ENCODE data around the gene C1orf167. TPM values are rescaled to one million over a fixed set of nuclear protein-coding genes. Genes with fewer than 3 reads are reported as not detected.

The C1orf167 gene
- total RNA-seq, 4 donors from 2014 or later, result 1.00 to 1.4 TPM; not detected in 2

DNA sequence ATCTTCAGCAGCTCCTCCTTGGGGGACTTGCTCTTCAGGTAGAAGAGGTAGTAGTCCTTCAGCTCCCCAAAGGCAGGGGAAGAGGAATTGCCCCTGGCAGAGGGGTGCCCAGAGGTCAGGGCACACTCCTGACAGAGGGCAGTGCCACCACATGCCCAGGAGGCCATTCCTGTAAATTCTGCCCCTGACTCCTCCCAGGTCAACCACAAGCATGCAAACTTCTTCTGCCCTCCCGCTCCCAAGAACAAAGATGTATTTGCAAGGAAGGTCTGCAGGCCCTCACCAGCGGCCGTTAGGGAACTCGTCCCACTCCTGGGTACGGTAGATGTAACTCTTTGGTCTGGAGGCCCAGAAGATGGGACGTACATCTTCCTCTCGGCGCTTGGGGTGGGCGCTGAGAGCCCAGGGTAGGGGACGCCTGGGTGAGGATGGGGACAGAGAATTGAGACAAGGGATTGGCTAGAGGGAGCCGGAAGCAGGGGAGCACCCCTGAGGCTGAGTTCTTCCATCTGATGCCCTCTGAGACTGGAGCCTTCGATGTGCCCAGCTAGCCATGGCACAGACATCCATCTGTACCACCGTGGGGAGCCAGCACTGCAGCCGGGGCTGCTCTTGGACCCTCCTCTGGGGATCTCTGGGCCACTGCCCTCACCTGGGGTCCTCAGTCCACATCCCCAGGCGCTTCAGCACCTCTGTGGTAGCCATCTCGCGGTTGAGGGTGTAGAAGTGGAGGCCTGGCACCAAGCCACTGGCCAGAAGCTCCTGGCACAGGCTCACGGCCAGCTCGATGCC, 32.6 kb downstream of the C1orf167 start:
- peaks cover 29 to 50% of the 10 kb centered on the region in 2 donors for H3K4me1 ChIP-seq

DNA sequence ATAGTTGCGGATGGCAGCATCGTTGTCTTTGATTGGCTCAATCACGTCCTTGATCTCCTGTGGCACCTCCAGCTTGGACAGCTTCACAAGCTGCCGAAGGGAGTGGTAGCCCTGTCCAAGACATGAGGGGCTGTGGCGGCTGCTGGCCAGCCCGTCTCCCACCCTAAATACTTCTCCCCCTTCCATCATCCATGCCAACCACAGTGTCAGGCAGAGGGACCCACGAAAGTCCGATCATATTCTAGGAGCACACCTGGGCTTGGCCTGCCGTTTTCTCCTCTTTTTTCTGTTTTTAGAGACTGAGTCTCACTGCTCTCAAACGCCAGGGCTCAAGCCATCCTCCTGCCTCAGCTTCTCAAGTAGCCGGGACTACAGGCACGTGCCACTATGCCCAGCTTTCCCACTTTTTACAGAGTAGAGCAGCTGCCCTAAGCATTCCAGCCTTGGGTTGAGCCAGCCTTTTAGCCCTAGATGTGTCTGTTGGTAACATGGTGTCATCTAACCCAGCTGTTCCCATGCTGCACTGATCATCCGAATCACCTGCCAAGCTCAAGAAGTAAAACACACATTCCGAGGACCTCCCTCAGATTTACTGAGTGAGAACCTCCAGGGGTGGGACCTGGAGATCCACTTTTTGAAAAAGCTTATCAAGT, 33.4 kb downstream of the C1orf167 start:
- Histone ChIP-seq H3K27me3 (no peaks in the 10 kb centered on the region), H3K4me1 (peaks cover 22 to 44% of the 10 kb centered on the region in 2 donors), H3K36me3 (peaks cover 0 to 55% of the 10 kb centered on the region in 2 donors), H3K27ac (peak overlapping the region; percentile 90 to 99 (median 97)), H3K9me3 (no peaks in the 10 kb centered on the region), H3K4me3 (no peak overlapping the region)
- intact Hi-C loops (cut with DNase I; ENCODE audit: low total_unique reads) (no loop called here), in situ Hi-C loops (cut with MboI; ENCODE audit: low sequenced_read_pairs in 4 of 4) (no loop called here)
- TF ChIP-seq POLR2A (IDR thresholded peaks at IDR 0.05), result no peak
- TF ChIP-seq, protein P1, sequence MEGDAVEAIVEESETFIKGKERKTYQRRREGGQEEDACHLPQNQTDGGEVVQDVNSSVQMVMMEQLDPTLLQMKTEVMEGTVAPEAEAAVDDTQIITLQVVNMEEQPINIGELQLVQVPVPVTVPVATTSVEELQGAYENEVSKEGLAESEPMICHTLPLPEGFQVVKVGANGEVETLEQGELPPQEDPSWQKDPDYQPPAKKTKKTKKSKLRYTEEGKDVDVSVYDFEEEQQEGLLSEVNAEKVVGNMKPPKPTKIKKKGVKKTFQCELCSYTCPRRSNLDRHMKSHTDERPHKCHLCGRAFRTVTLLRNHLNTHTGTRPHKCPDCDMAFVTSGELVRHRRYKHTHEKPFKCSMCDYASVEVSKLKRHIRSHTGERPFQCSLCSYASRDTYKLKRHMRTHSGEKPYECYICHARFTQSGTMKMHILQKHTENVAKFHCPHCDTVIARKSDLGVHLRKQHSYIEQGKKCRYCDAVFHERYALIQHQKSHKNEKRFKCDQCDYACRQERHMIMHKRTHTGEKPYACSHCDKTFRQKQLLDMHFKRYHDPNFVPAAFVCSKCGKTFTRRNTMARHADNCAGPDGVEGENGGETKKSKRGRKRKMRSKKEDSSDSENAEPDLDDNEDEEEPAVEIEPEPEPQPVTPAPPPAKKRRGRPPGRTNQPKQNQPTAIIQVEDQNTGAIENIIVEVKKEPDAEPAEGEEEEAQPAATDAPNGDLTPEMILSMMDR (IDR thresholded peaks at IDR 0.05 in 4 of 5, conservative IDR thresholded peaks at IDR 0.05 in 1 of 5), result no peak
- ATAC-seq (no peak), DNase-seq (peak in 1 of 2 donors; percentile 31)

More for the DNA sequence above, 32.6 kb downstream of the C1orf167 start:
- intact Hi-C loops (cut with DNase I; ENCODE audit: low total_unique reads) (no loop called here), in situ Hi-C loops (cut with MboI; ENCODE audit: low sequenced_read_pairs in 4 of 4) (no loop called here)
- Histone ChIP-seq H3K4me3 (no peak overlapping the region), H3K27me3 (no peaks in the 10 kb centered on the region), H3K27ac (peak overlapping the region; percentile 90 to 99 (median 97)), H3K36me3 (peaks cover 0 to 49% of the 10 kb centered on the region in 2 donors), H3K9me3 (no peaks in the 10 kb centered on the region)
- ATAC-seq (no peak), DNase-seq (no peak)
- TF ChIP-seq, protein P1 (IDR thresholded peaks at IDR 0.05 in 4 of 5, conservative IDR thresholded peaks at IDR 0.05 in 1 of 5), result no peak

DNA sequence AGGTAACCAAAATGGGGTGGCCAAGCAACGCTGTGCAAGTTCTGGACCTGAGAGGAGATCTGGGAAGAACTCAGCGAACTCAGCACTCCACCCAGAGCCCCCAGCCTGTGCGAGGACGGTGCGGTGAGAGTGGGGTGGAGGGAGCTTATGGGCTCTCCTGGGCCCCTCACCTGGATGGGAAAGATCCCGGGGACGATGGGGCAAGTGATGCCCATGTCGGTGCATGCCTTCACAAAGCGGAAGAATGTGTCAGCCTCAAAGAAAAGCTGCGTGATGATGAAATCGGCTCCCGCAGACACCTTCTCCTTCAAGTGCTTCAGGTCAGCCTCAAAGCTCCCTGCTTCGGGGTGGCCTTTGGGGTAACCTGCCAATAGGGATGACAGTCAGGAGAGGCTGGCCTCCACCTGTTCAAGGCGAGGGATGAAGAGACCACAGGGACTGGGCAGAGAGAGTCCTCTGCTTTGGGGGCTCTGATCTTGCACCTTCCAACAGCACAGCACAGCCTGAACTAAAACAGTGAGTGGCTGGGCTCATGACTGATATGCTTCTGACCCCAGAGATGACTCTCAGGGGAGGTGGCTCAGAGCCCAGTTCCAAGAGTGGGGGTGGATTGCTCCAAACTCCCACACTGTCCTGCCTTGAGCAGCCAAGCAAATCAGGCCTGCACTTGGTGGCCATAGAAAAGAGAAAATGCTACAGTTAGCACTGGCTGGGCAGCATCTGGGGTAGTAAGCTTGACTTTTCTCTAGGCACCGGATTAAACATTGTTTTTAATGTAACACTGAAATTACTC, 34.2 kb downstream of the C1orf167 start:
- ATAC-seq, result no peak
- Histone ChIP-seq H3K9me3 (no peaks in the 10 kb centered on the region), H3K4me3 (no peak overlapping the region), H3K27ac (peak overlapping the region; percentile 90 to 99 (median 97)), H3K36me3 (peaks cover 0 to 64% of the 10 kb centered on the region in 2 donors), H3K4me1 (peaks cover 23 to 39% of the 10 kb centered on the region in 2 donors), H3K27me3 (no peaks in the 10 kb centered on the region)
- peak in 1 of 2 donors; percentile 23 for TF ChIP-seq POLR2A (IDR thresholded peaks at IDR 0.05)
- TF ChIP-seq, protein P1 (IDR thresholded peaks at IDR 0.05 in 4 of 5, conservative IDR thresholded peaks at IDR 0.05 in 1 of 5), result no peak
- intact Hi-C loops (cut with DNase I; ENCODE audit: low total_unique reads), result no loop called here
- in situ Hi-C loops (cut with MboI; ENCODE audit: low sequenced_read_pairs in 4 of 4), result no loop called here
- peak in 1 of 2 donors; percentile 39 for DNase-seq

DNA sequence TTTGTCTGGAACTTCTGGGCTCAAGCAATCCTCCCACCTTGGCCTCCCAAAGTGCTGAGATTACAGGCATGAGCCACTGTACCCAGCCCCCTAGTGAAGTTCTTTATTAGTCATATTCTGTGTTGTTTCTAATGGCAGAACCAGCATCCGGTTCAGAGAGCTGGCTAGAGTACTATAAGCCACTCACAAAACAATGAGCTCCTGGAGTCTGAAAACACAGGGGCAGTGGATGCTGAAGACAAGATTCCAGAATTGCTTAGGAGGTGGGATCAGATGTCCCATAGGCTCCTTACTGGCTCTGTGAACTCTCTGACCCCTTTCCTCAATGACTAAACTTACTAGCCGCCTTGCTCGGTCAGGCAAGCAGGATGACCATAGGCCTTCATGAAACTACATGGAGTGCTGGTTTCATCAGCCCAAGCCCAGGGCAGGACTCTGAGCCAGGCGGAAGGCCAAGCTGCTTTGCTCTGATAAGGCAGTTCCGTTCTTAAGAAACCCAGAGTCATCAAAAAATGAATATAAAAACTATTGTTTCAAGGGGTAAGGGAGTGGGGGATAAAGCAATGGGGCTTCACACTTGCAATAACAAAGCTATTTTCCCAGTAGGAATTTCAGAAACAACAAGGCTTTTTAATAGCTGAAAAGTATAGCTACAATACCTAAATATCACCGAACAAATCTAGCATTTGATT, 35.7 kb downstream of the C1orf167 start:
- ATAC-seq (peak in 1 of 2 donors; percentile 46), DNase-seq (peak in 1 of 2 donors; percentile 14)
- peaks cover 0 to 56% of the 10 kb centered on the region in 2 donors for H3K36me3 ChIP-seq
- intact Hi-C loops (cut with DNase I; ENCODE audit: low total_unique reads) (no loop called here), in situ Hi-C loops (cut with MboI; ENCODE audit: low sequenced_read_pairs in 4 of 4) (no loop called here)
- H3K9me3 ChIP-seq, result no peaks in the 10 kb centered on the region
- H3K27ac ChIP-seq, result peak overlapping the region; percentile 90 to 99 (median 97)
- H3K4me1 ChIP-seq, result peaks cover 19 to 36% of the 10 kb centered on the region in 2 donors
- TF ChIP-seq, protein P1 (IDR thresholded peaks at IDR 0.05 in 4 of 5, conservative IDR thresholded peaks at IDR 0.05 in 1 of 5), result no peak
- peak in 1 of 2 donors; percentile 11 for TF ChIP-seq POLR2A (IDR thresholded peaks at IDR 0.05)
- no peaks in the 10 kb centered on the region for H3K27me3 ChIP-seq
- H3K4me3 ChIP-seq, result no peak overlapping the region

Data from gastrocnemius medialis (tissue), 4 donors.